Measurements from ENCODE around the gene CST1. TPM values are rescaled to one million over a fixed set of nuclear protein-coding genes. Genes with fewer than 3 reads are reported as not detected.

The CST1 gene
- total RNA-seq, 4 donors from 2014 or later, result not detected

- no peaks in the 10 kb centered on the region for H3K9me3 ChIP-seq
- 61 to 87% methylated on average over 3 to 4 of the region's 4 CpGs for WGBS, 2 donors (ENCODE audit: low coverage in 1 of 2)
- no peaks in the 10 kb centered on the region for H3K4me1 ChIP-seq
- no peaks in the 10 kb centered on the region for H3K36me3 ChIP-seq
- no peak overlapping the region for H3K27ac ChIP-seq
- TF ChIP-seq POLR2A (IDR thresholded peaks at IDR 0.05) (no peak), POLR2AphosphoS5 (IDR thresholded peaks at IDR 0.05) (no peak), EP300 (IDR thresholded peaks at IDR 0.05) (no peak), CTCF (IDR thresholded peaks at IDR 0.05) (no peak)
- H3K27me3 ChIP-seq, result no peaks in the 10 kb centered on the region
- H3K4me3 ChIP-seq, result no peak overlapping the region
- ATAC-seq, result no peak
Measured at GRCh38 chr20:23754731-23755130, 4.0 kb upstream of the CST1 start.

GRCh38 chr20:23753589-23753988, 2.9 kb upstream of the CST1 start:
- Histone ChIP-seq H3K9me3 (no peaks in the 10 kb centered on the region), H3K36me3 (no peaks in the 10 kb centered on the region), H3K27ac (no peak overlapping the region), H3K4me1 (no peaks in the 10 kb centered on the region), H3K27me3 (no peaks in the 10 kb centered on the region), H3K4me3 (no peak overlapping the region)
- ATAC-seq, result no peak
- 79% methylated on average over 2 of the region's 2 CpGs; no CpG with 5 or more reads in 1 of the 2 donors for WGBS, 2 donors (ENCODE audit: low coverage in 1 of 2)
- TF ChIP-seq CTCF (IDR thresholded peaks at IDR 0.05), result no peak
- TF ChIP-seq POLR2A (IDR thresholded peaks at IDR 0.05), result no peak
- TF ChIP-seq POLR2AphosphoS5 (IDR thresholded peaks at IDR 0.05), result no peak
- TF ChIP-seq EP300 (IDR thresholded peaks at IDR 0.05), result no peak

- ATAC-seq, result no peak
- Histone ChIP-seq H3K4me3 (no peak overlapping the region), H3K27ac (no peak overlapping the region), H3K9me3 (no peaks in the 10 kb centered on the region), H3K36me3 (no peaks in the 10 kb centered on the region), H3K27me3 (no peaks in the 10 kb centered on the region), H3K4me1 (no peaks in the 10 kb centered on the region)
- no peak for TF ChIP-seq POLR2AphosphoS5 (IDR thresholded peaks at IDR 0.05)
- no peak for TF ChIP-seq CTCF (IDR thresholded peaks at IDR 0.05)
- TF ChIP-seq POLR2A (IDR thresholded peaks at IDR 0.05), result no peak
- no peak for TF ChIP-seq EP300 (IDR thresholded peaks at IDR 0.05)
- 93% methylated on average over 3 of the region's 3 CpGs; no CpG with 5 or more reads in 1 of the 2 donors for WGBS, 2 donors (ENCODE audit: low coverage in 1 of 2)
Measured at GRCh38 chr20:23753194-23753548, 2.4 kb upstream of the CST1 start.

GRCh38 chr20:23752481-23753193, 1.9 kb upstream of the CST1 start:
- Histone ChIP-seq H3K36me3 (no peaks in the 10 kb centered on the region), H3K4me3 (no peak overlapping the region), H3K4me1 (no peaks in the 10 kb centered on the region), H3K9me3 (no peaks in the 10 kb centered on the region), H3K27ac (no peak overlapping the region), H3K27me3 (no peaks in the 10 kb centered on the region)
- ATAC-seq, result no peak
- WGBS, 2 donors (ENCODE audit: low coverage in 1 of 2), result 82 to 91% methylated on average over 7 to 8 of the region's 11 CpGs
- TF ChIP-seq POLR2A (IDR thresholded peaks at IDR 0.05) (no peak), CTCF (IDR thresholded peaks at IDR 0.05) (no peak), EP300 (IDR thresholded peaks at IDR 0.05) (no peak), POLR2AphosphoS5 (IDR thresholded peaks at IDR 0.05) (no peak)

GRCh38 chr20:23752019-23752418, 1.3 kb upstream of the CST1 start:
- 72 to 73% methylated on average over 4 of the region's 4 CpGs for WGBS, 2 donors (ENCODE audit: low coverage in 1 of 2)
- Histone ChIP-seq H3K27me3 (peaks cover 2% of the 10 kb centered on the region), H3K36me3 (no peaks in the 10 kb centered on the region), H3K27ac (no peak overlapping the region), H3K4me3 (no peak overlapping the region), H3K9me3 (no peaks in the 10 kb centered on the region), H3K4me1 (no peaks in the 10 kb centered on the region)
- no peak for ATAC-seq
- TF ChIP-seq POLR2AphosphoS5 (IDR thresholded peaks at IDR 0.05) (no peak), EP300 (IDR thresholded peaks at IDR 0.05) (no peak), CTCF (IDR thresholded peaks at IDR 0.05) (no peak), POLR2A (IDR thresholded peaks at IDR 0.05) (no peak)
